Mucosa of descending colon (tissue), 3 donors: ENCODE measurements around the gene TSPAN2. TPM values are rescaled to one million over a fixed set of nuclear protein-coding genes. Genes with fewer than 3 reads are reported as not detected.

Source experiments
- ATAC-seq: fragments of 200-7000 bp; cut with Tn5 transposase; one replicate; pipeline ENCODE4 v1.9.1; 2020; ENCODE audit warnings: mild to moderate bottlenecking, moderate library complexity
- DNase-seq, 3 donors: peaks; one replicate each; pipeline ENCODE4 v3.0.0-alpha.2; 2020
- H3K36me3 ChIP-seq: fragments of 200-600 bp; one replicate; pipeline ENCODE4 v1.8.0; 2021; ENCODE audit warnings: low read depth, mild to moderate bottlenecking
- H3K4me1 ChIP-seq: fragments of 200-600 bp; one replicate; pipeline ENCODE4 v1.8.0; 2021; ENCODE audit warnings: low read depth, mild to moderate bottlenecking
- H3K4me3 ChIP-seq: fragments of 200-600 bp; one replicate; pipeline ENCODE4 v1.8.0; 2021; ENCODE audit warnings: mild to moderate bottlenecking
- H3K9me3 ChIP-seq: fragments of 200-600 bp; one replicate; pipeline ENCODE4 v1.8.0; 2021; ENCODE audit warnings: mild to moderate bottlenecking
- CTCF ChIP-seq: fragments of 200-600 bp; IDR thresholded peaks from one replicate; pipeline ENCODE4 v1.8.0; 2022; ENCODE audit warnings: antibody characterized with exemption, mild to moderate bottlenecking
- intact Hi-C, 2 donors: fragments of 100-400 bp; cut with DNase I in 1 of 2; cut with micrococcal nuclease in 1 of 2; formaldehyde crosslinking; loops; one replicate each; pipeline versions ENCODE4 v1.11.0 to v1.11.1; 2022; cut with DNase I, micrococcal nuclease
- total RNA-seq, 3 donors: library from RNA; stranded (reverse); fragmentation: NEBNext Ultra II Directional in 2 of 3; extraction: Animal tissue kit (Norgen Biotek cat#: 25700) in 2 of 3; gene quantifications; one replicate each; pipeline versions ENCODE4 v1.2.1 to v1.2.4, GENCODE V29; 2021 to 2023
- donor health status: DM: no; HTN: no; CAD: no; lungs with moderate emphysema.
- donor health status: DM: no; HTN: no; CAD: no.
- donor health status: DM: no; HTN: yes; CAD: no.

Gene TSPAN2
- total RNA-seq, 3 donors from 2014 or later: 4.3 to 84.2 (median 6.3) TPM

DNA sequence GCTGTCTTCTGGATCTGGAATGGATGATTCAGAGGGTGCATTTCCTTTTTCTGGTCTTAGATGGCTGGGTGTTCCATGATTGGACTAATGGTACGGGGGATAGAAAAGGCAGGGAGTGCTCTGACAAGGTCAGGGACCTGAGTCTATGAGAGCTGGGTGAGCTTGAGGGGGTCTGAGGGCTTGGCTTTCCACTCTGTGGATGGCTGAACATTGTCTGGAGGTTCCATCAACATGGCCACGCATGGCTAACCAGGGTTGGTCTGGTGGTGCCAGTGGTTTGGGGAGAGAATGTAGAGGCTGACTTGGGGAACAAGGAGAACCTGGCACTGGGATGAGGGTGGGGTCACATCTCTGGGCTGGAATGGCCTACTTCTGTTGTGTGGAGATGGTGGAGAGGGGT, 41.5 kb upstream of the TSPAN2 start:
- ATAC-seq (no peak), DNase-seq (no peak)
- no peak for TF ChIP-seq CTCF
- H3K9me3 ChIP-seq: no peaks in the 10 kb centered on the region
- no peaks in the 10 kb centered on the region for H3K4me1 ChIP-seq
- no peak overlapping the region for H3K4me3 ChIP-seq
- intact Hi-C loops: no loop called here
- H3K36me3 ChIP-seq: no peaks in the 10 kb centered on the region

DNA sequence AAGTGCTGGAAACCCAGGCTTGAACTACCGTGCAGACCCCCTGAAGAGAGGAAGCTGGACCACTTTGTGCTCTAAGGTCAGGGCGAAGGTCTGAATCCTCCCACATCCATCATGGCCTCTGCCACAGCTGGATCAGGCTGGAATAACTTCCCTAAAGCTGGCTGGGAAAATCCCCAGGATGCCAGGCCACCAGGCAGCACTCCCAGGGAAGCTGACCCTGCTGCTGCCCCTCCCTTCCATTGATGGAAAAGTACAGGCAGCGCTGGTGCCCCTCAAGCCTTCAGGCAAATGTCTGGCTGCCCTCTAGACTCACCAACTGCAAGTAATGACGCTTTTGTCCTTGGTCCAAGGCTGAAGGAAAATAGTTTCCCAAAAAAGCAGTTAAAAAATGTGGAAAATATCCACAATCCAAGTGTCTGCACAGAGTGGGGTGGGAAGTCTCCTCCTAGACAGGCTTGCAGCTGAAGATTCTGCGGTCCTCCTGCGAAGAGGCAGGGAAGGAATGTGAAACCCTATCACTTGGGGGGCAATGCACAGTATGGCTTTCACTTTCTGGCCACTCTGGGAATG, 39.9 kb upstream of the TSPAN2 start:
- no peak for TF ChIP-seq CTCF
- no peaks in the 10 kb centered on the region for H3K4me1 ChIP-seq
- intact Hi-C loops: no loop called here
- no peaks in the 10 kb centered on the region for H3K36me3 ChIP-seq
- ATAC-seq: no peak
- no peaks in the 10 kb centered on the region for H3K9me3 ChIP-seq
- H3K4me3 ChIP-seq: no peak overlapping the region
- no peak for DNase-seq

- no peaks in the 10 kb centered on the region for H3K4me1 ChIP-seq
- no peak for TF ChIP-seq CTCF
- H3K36me3 ChIP-seq: no peaks in the 10 kb centered on the region
- intact Hi-C loops: no loop called here
- H3K9me3 ChIP-seq: no peaks in the 10 kb centered on the region
- DNase-seq (no peak), ATAC-seq (no peak)
- no peak overlapping the region for H3K4me3 ChIP-seq
Observed at GRCh38 chr1:115127539-115127938, 38.2 kb upstream of the TSPAN2 start.

GRCh38 chr1:115126516-115126915, 37.2 kb upstream of the TSPAN2 start:
- Histone ChIP-seq H3K4me3 (no peak overlapping the region), H3K4me1 (no peaks in the 10 kb centered on the region), H3K36me3 (no peaks in the 10 kb centered on the region), H3K9me3 (peaks cover 4% of the 10 kb centered on the region)
- TF ChIP-seq CTCF: no peak
- DNase-seq (no peak), ATAC-seq (no peak)
- intact Hi-C loops: no loop called here

DNA sequence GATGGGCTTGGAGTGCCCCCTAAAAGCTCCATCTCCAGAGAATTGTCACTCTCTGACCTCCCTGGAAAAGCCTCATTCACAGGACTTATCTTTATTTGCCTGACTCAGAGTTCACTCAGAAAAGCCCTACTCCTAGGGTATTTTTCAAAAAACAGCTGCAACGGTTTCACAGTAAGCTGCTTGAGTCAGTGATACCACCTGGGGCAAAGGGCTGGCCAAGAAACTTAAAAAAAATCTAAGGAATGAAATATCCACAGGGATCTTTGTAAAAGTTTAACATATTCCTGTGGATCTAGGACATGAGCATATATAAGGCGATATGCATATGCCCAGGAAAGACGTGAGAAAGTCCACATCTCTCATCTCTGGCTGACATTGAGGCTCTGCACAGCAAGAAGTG, 33.8 kb upstream of the TSPAN2 start:
- Histone ChIP-seq H3K4me3 (no peak overlapping the region), H3K36me3 (no peaks in the 10 kb centered on the region), H3K9me3 (peaks cover 7% of the 10 kb centered on the region), H3K4me1 (no peaks in the 10 kb centered on the region)
- no peak for TF ChIP-seq CTCF
- intact Hi-C loops: no loop called here
- DNase-seq (no peak), ATAC-seq (no peak)

GRCh38 chr1:115121793-115122192, 32.5 kb upstream of the TSPAN2 start:
- no peaks in the 10 kb centered on the region for H3K4me1 ChIP-seq
- intact Hi-C loops: no loop called here
- H3K9me3 ChIP-seq: peaks cover 7% of the 10 kb centered on the region
- no peak overlapping the region for H3K4me3 ChIP-seq
- ATAC-seq (no peak), DNase-seq (no peak)
- TF ChIP-seq CTCF: no peak
- no peaks in the 10 kb centered on the region for H3K36me3 ChIP-seq
